HG03066 (cell line): ENCODE results near the gene ADSS1.

Source experiments
- ATAC-seq: cut with Tn5 transposase; IDR thresholded peaks from one replicate; pipeline ENCODE4 v1.9.1; 2021; ENCODE audit warnings: low read depth; ENCODE audit not compliant: unreplicated experiment

Gene ADSS1

GRCh38 chr14:104723651-104724406 is at the start of gene ADSS1:
ADSS1 (plus strand) TSS chr14:104724229; CDS start chr14:104724271, 42 bp downstream.
- peak; percentile 68 for ATAC-seq

- no peak for ATAC-seq
These were observed 48.6 kb upstream of the ADSS1 start for GRCh38 chr14:104675447-104675846.

GRCh38 chr14:104676130-104676693 is 47.8 kb upstream of the ADSS1 start:
- ATAC-seq, result no peak

GRCh38 chr14:104676694-104677511 is 47.1 kb upstream of the ADSS1 start:
- ATAC-seq, result peak; percentile 19

- peak; percentile 45 for ATAC-seq
These were observed 46.3 kb upstream of the ADSS1 start for GRCh38 chr14:104677512-104678332.

- ATAC-seq, result no peak
These were observed 45.7 kb upstream of the ADSS1 start for GRCh38 chr14:104678346-104678745.

- ATAC-seq, result no peak
These were observed 44.9 kb upstream of the ADSS1 start for GRCh38 chr14:104678901-104679705.

- ATAC-seq, result no peak
These were observed 43.8 kb upstream of the ADSS1 start for GRCh38 chr14:104680056-104680805.

- peak; percentile 38 for ATAC-seq
These were observed 43.0 kb upstream of the ADSS1 start for GRCh38 chr14:104680806-104681688.

- no peak for ATAC-seq
These were observed 42.3 kb upstream of the ADSS1 start for GRCh38 chr14:104681689-104682074.

- no peak for ATAC-seq
These were observed 41.9 kb upstream of the ADSS1 start for GRCh38 chr14:104682107-104682593.

- no peak for ATAC-seq
These were observed 40.2 kb upstream of the ADSS1 start for GRCh38 chr14:104683653-104684448.

- no peak for ATAC-seq
These were observed 39.6 kb upstream of the ADSS1 start for GRCh38 chr14:104684449-104684821.

GRCh38 chr14:104685216-104685997 is 38.6 kb upstream of the ADSS1 start:
- no peak for ATAC-seq

- ATAC-seq, result no peak
These were observed 37.9 kb upstream of the ADSS1 start for GRCh38 chr14:104685998-104686610.
